GM21786 (cell line): ENCODE results near the gene KRTAP22-2.

Experiments used
- ATAC-seq: cut with Tn5 transposase; IDR thresholded peaks from one replicate; pipeline ENCODE4 v1.9.1; 2021; ENCODE audit not compliant: unreplicated experiment

KRTAP22-2 gene

GRCh38 chr21:30563630-30564029, 26.6 kb downstream of the KRTAP22-2 start:
- ATAC-seq: no peak

GRCh38 chr21:30563072-30563471, 27.1 kb downstream of the KRTAP22-2 start:
- ATAC-seq: no peak

GRCh38 chr21:30561957-30562356, 28.2 kb downstream of the KRTAP22-2 start:
- no peak for ATAC-seq

- no peak for ATAC-seq
These were observed 28.8 kb downstream of the KRTAP22-2 start, which contains the start of gene KRTAP19-7 for GRCh38 chr21:30561264-30561895. TSS of gene KRTAP19-7 (minus strand) at chr21:30561314. CDS start at chr21:30561289, 25 bp downstream.

- ATAC-seq: no peak
These were observed 35.1 kb downstream of the KRTAP22-2 start for GRCh38 chr21:30555095-30555494.

GRCh38 chr21:30552782-30553181, 37.4 kb downstream of the KRTAP22-2 start:
- ATAC-seq: no peak

GRCh38 chr21:30541764-30542163, 48.4 kb downstream of the KRTAP22-2 start, which contains the start of gene KRTAP19-6:
TSS of gene KRTAP19-6 (minus strand) at chr21:30541864. CDS start at chr21:30541833, 31 bp downstream.
- no peak for ATAC-seq
